Kidney (tissue), 14 donors: ENCODE results near the gene OSGEP. TPM values are rescaled to one million over a fixed set of nuclear protein-coding genes. Genes with fewer than 3 reads are reported as not detected.

Experiments
- DNase-seq, 5 donors: peaks; one replicate each; pipeline ENCODE4 v3.0.0-alpha.2; 2013 to 2020
- FAIRE-seq: peaks from 2 replicates; lab custom pipeline; 2012; peaks lifted over from hg19 to GRCh38; lab: Jason Lieb, UNC
- H3K27ac ChIP-seq, 2 donors: one replicate each; pipeline ENCODE4 v1.7.0; 2013; ENCODE audit warnings: low read depth in 2 of 2, low read length in 2 of 2, inconsistent platforms in 1 of 2
- H3K27me3 ChIP-seq: one replicate; pipeline ENCODE4 v1.7.1; 2013; ENCODE audit warnings: low read length, inconsistent platforms; ENCODE audit not compliant: control insufficient read depth, insufficient read depth
- H3K36me3 ChIP-seq, 3 donors: one replicate each; pipeline versions ENCODE4 v1.7.0 to v1.7.1; 2013; ENCODE audit warnings: low read length in 3 of 3, control low read depth in 1 of 3, inconsistent platforms in 1 of 3; ENCODE audit not compliant: insufficient read depth in 3 of 3, control insufficient read depth in 2 of 3
- H3K4me1 ChIP-seq, 3 donors: one replicate each; pipeline versions ENCODE4 v1.7.0 to v1.7.1; 2013; ENCODE audit warnings: low read length in 3 of 3, inconsistent platforms in 1 of 3, low read depth in 1 of 3; ENCODE audit not compliant: control insufficient read depth in 2 of 3, insufficient read depth in 2 of 3
- H3K4me3 ChIP-seq, 3 donors: one replicate each; pipeline versions ENCODE4 v1.7.0 to v1.8.1; 2013; ENCODE audit warnings: low read length in 3 of 3, control low read depth in 1 of 3, inconsistent platforms in 1 of 3
- H3K9ac ChIP-seq, 3 donors: one replicate each; pipeline versions ENCODE4 v1.7.0 to v1.7.1; 2013; ENCODE audit warnings: low read length in 3 of 3, control low read depth in 1 of 3, inconsistent platforms in 1 of 3
- H3K9me3 ChIP-seq, 3 donors: one replicate each; pipeline versions ENCODE4 v1.7.0 to v1.7.1; 2013; ENCODE audit warnings: low read length in 3 of 3, control low read depth in 1 of 3, inconsistent platforms in 1 of 3; ENCODE audit not compliant: control insufficient read depth in 2 of 3, insufficient read depth in 1 of 3
- CTCF ChIP-seq: IDR thresholded peaks from 3 replicates; pipeline ENCODE4 v1.5.1; 2012; ENCODE audit warnings: mild to moderate bottlenecking, moderate library complexity, borderline replicate concordance; ENCODE audit not compliant: insufficient read depth; ENCODE audit errors: extremely low read depth
- intact Hi-C: fragments of 100-400 bp; cut with DNase I; formaldehyde crosslinking; loops from one replicate; pipeline ENCODE4 v1.11.1; 2022
- polyA plus RNA-seq: library from polyadenylated mRNA; stranded (reverse); fragments of 350-450 nt; fragmentation: Illumina TruSeq; extraction: RNeasy Lipid Tissue Mini Kit (QIAGEN cat#74804); gene quantifications from one replicate; pipeline ENCODE4 v1.2.3, GENCODE V29; 2014; ENCODE audit warnings: low read depth, low replicate concordance; ENCODE audit not compliant: insufficient read depth
- total RNA-seq: library from RNA; stranded (reverse); fragmentation: NEBNext Ultra II Directional; extraction: Animal tissue kit (Norgen Biotek cat#: 25700); gene quantifications from one replicate; pipeline ENCODE4 v1.2.1, GENCODE V29; 2021
- donor health status: control.
- donor health status: control.
- donor health status: control.
- donor health status: control.
- donor health status: control.
- donor health status: DM: yes; HTN: yes; CAD: no.
- donor health status: Normal renal cell carcinoma (clear cell type).

The OSGEP gene
- total and polyA plus RNA-seq, 2 donors from 2014 or later, result 30.3 to 32.4 TPM

GRCh38 chr14:20489093-20489994 lies 34.7 kb upstream of the OSGEP start:
- H3K9ac ChIP-seq, result no peak overlapping the region
- H3K9me3 ChIP-seq, result no peaks in the 10 kb centered on the region
- no peak overlapping the region for H3K4me3 ChIP-seq
- TF ChIP-seq CTCF, result no peak
- intact Hi-C loops, result no loop called here
- no peak overlapping the region for H3K27ac ChIP-seq
- FAIRE-seq (no peak), DNase-seq (peak in 3 of 5 donors; percentile 44 to 78 (median 73))
- no peaks in the 10 kb centered on the region for H3K36me3 ChIP-seq
- H3K27me3 ChIP-seq, result no peaks in the 10 kb centered on the region
- H3K4me1 ChIP-seq, result no peaks in the 10 kb centered on the region

- Histone ChIP-seq H3K27ac (no peak overlapping the region), H3K4me3 (no peak overlapping the region), H3K9ac (no peak overlapping the region), H3K36me3 (no peaks in the 10 kb centered on the region), H3K9me3 (no peaks in the 10 kb centered on the region), H3K4me1 (no peaks in the 10 kb centered on the region), H3K27me3 (no peaks in the 10 kb centered on the region)
- intact Hi-C loops, result no loop called here
- no peak for FAIRE-seq
- TF ChIP-seq CTCF, result peak; percentile 6
- DNase-seq, result no peak
Measured at GRCh38 chr14:20487396-20487725, 32.7 kb upstream of the OSGEP start.

- FAIRE-seq (no peak), DNase-seq (no peak)
- H3K4me3 ChIP-seq, result no peak overlapping the region
- no peaks in the 10 kb centered on the region for H3K4me1 ChIP-seq
- no peak overlapping the region for H3K27ac ChIP-seq
- H3K9ac ChIP-seq, result no peak overlapping the region
- no peak for TF ChIP-seq CTCF
- H3K27me3 ChIP-seq, result no peaks in the 10 kb centered on the region
- no peaks in the 10 kb centered on the region for H3K9me3 ChIP-seq
- no peaks in the 10 kb centered on the region for H3K36me3 ChIP-seq
- intact Hi-C loops, result no loop called here
Measured at GRCh38 chr14:20486684-20487395, 32.2 kb upstream of the OSGEP start.
